Measurements from ENCODE around the gene FAM186B. TPM values are rescaled to one million over a fixed set of nuclear protein-coding genes. Genes with fewer than 3 reads are reported as not detected.

FAM186B gene
- polyA plus RNA-seq, 1 of the 3 experiments (the other 2 are of a cell fraction) = 0.16 TPM

- no peak overlapping the region for H3K27ac ChIP-seq (ENCODE audit: low read depth in 2 of 2, low read length in 1 of 2)
- H3K27me3 ChIP-seq (ENCODE audit: insufficient read depth) = no peaks in the 10 kb centered on the region
- peaks cover 21% of the 10 kb centered on the region for H3F3A ChIP-seq (replicated peaks; ENCODE audit: insufficient read depth)
- no peak overlapping the region for H2AFZ ChIP-seq (ENCODE audit: low read depth)
- WGBS (ENCODE audit: low lambda C conversion rate) = 100% methylated on average over 2 of the region's 2 CpGs
- CTCF ChIA-PET = interaction anchor here (0.7 to 30.5 kb wide), 4 partner anchors 10 to 843 kb away, joined by 3 to 590 read pairs (median 64); partner anchors contain the start of genes FMNL3 and PRPF40B
- peaks cover 0 to 32% of the 10 kb centered on the region in 2 experiments for H3K36me3 ChIP-seq (replicated peaks in 1 of 2; ENCODE audit: control insufficient read depth in 1 of 2, insufficient read depth in 2 of 2, low read length in 1 of 2)
- H3K9ac ChIP-seq = no peak overlapping the region
- TF ChIP-seq MXI1 (IDR thresholded peaks at IDR 0.05; ENCODE audit: low read depth, low read length) (no peak), MAX (IDR thresholded peaks at IDR 0.05; ENCODE audit: low read depth) (no peak), REST (IDR thresholded peaks at IDR 0.05; ENCODE audit: low read depth, low read length) (no peak), NRF1 (IDR thresholded peaks at IDR 0.05; ENCODE audit: low read depth, low read length) (no peak), FOXM1 (IDR thresholded peaks at IDR 0.05; ENCODE audit: low read depth) (no peak)
- no peaks in the 10 kb centered on the region for H3K9me2 ChIP-seq
- no peak overlapping the region for H3K4me2 ChIP-seq
- DNase-seq = no peak
- peaks cover under 1% of the 10 kb centered on the region; the same call in 1 of the 2 replicates for H3K79me2 ChIP-seq (ENCODE audit: insufficient read depth)
- peaks cover 0 to 14% of the 10 kb centered on the region in 2 experiments; a peak in 2 of 4 replicates for H3K4me1 ChIP-seq (ENCODE audit: control insufficient read depth in 1 of 2, insufficient read depth in 2 of 2, low read depth in 1 of 2, low read length in 1 of 2)
- POLR2A ChIA-PET = no interaction called here
- H3K9me3 ChIP-seq = no peaks in the 10 kb centered on the region
- no peaks in the 10 kb centered on the region for H4K20me1 ChIP-seq (ENCODE audit: insufficient read depth)
- no peak overlapping the region for H3K4me3 ChIP-seq (ENCODE audit: low read depth in 2 of 2, low read length in 1 of 2)
These were observed 28.4 kb upstream of the FAM186B start for GRCh38 chr12:49633703-49634345.

- Histone ChIP-seq H3K4me1 (ENCODE audit: control insufficient read depth in 1 of 2, insufficient read depth in 2 of 2, low read depth in 1 of 2, low read length in 1 of 2) (peaks cover 1 to 14% of the 10 kb centered on the region in 2 experiments; a peak in 2 of 4 replicates), H3K27me3 (ENCODE audit: insufficient read depth) (no peaks in the 10 kb centered on the region), H3K36me3 (replicated peaks in 1 of 2; ENCODE audit: control insufficient read depth in 1 of 2, insufficient read depth in 2 of 2, low read length in 1 of 2) (peaks cover 0 to 27% of the 10 kb centered on the region in 2 experiments), H3K27ac (ENCODE audit: low read depth in 2 of 2, low read length in 1 of 2) (no peak overlapping the region), H2AFZ (ENCODE audit: low read depth) (no peak overlapping the region), H3K9me2 (no peaks in the 10 kb centered on the region), H3K9me3 (no peaks in the 10 kb centered on the region), H4K20me1 (ENCODE audit: insufficient read depth) (no peaks in the 10 kb centered on the region), H3K4me2 (no peak overlapping the region), H3K4me3 (ENCODE audit: low read depth in 2 of 2, low read length in 1 of 2) (no peak overlapping the region), H3F3A (replicated peaks; ENCODE audit: insufficient read depth) (peaks cover 28% of the 10 kb centered on the region), H3K79me2 (ENCODE audit: insufficient read depth) (peaks cover 3% of the 10 kb centered on the region; the same call in 1 of the 2 replicates), H3K9ac (no peak overlapping the region)
- CTCF ChIA-PET = interaction anchor here (0.7 to 30.5 kb wide), 5 partner anchors 10 to 842 kb away, joined by 3 to 590 read pairs (median 14); partner anchors contain the start of genes FMNL3 and PRPF40B
- POLR2A ChIA-PET = no interaction called here
- no peak for TF ChIP-seq NFIC (IDR thresholded peaks at IDR 0.05; ENCODE audit: borderline replicate concordance)
- TF ChIP-seq FOXM1 (IDR thresholded peaks at IDR 0.05; ENCODE audit: low read depth) = no peak
- no peak for TF ChIP-seq YY1 (IDR thresholded peaks at IDR 0.05; ENCODE audit: low read depth)
- no peak for TF ChIP-seq RAD21 (IDR thresholded peaks at IDR 0.05; ENCODE audit: low read length)
- no peak for TF ChIP-seq FOXJ3 (CRISPR knock-in tag; IDR thresholded peaks at IDR 0.05)
- no peak for TF ChIP-seq NRF1 (IDR thresholded peaks at IDR 0.05; ENCODE audit: low read depth, low read length)
- WGBS (ENCODE audit: low lambda C conversion rate) = 97% methylated on average over 8 of the region's 8 CpGs
- DNase-seq = no peak
These were observed 27.7 kb upstream of the FAM186B start for GRCh38 chr12:49632986-49633702.
